Stimulated activated naive CD4-positive, alpha-beta T cell (primary cell): ENCODE results near the gene PTPN21.

Experiments used
- DNase-seq, 6 experiments: peaks; one replicate each; lab custom pipeline; 2025; lab: John Stamatoyannopoulos, UW

PTPN21 gene

DNA sequence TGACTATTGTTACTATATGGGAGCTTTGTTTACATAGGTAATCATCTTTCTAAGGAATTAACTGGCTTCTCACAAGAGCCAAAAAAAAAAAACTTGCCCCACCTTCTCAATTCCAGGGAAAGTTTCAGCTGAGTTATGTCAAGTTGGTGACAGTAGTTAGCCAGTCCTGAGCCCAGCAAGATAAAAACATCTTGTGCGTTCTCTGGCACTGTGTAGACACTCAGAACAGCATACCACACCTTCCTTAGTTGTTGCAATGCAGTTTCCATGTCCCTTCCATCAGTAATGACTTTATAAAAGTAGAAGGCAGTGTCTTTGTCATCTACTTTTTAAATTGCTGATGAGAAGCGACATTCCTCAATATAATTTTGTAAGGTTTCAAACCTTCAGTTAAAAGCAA, 50.2 kb downstream of the PTPN21 start:
- no peak for DNase-seq

GRCh38 chr14:88503754-88504406, 50.9 kb downstream of the PTPN21 start:
- no peak for DNase-seq

GRCh38 chr14:88502740-88503139, 52.1 kb downstream of the PTPN21 start:
- no peak for DNase-seq

DNA sequence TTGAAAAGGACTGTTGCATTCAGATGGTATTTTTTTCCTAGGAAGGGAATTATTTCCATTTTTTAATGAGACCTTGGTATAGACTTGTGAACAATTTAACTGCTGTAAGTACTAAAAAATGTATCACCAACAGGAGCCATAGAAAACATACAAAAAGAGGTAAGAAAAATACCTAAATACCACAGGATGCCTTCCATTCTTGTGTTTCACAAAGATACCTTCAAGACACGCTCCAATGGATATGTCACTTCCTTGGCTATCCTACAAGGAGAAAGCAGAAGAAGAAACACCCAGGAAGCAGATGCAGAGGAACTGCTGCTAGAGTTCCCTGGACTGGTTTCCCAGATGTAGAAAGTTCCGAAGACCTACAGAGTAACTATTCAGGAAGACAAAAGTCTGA, 54.2 kb downstream of the PTPN21 start:
- DNase-seq: no peak

DNA sequence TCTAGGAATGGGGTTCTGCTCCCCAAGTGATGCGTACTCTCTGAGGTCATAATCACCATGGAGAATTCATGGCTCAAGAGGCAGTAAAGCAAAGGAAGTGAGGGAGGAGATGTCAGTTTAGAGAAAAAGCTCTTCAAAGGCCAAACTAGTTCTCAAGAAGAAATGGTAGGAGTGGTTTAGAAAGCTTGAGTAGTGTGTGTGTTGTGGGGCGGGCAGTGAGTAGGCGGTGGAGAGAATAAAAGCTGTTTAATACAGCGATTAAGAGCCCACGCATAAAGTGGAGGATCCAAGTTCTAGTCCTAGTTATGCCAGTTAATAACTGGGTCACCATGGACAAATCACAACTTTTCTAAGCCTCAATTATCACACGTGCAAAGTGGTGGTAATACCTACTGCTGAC, 55.6 kb downstream of the PTPN21 start:
- no peak for DNase-seq

DNA sequence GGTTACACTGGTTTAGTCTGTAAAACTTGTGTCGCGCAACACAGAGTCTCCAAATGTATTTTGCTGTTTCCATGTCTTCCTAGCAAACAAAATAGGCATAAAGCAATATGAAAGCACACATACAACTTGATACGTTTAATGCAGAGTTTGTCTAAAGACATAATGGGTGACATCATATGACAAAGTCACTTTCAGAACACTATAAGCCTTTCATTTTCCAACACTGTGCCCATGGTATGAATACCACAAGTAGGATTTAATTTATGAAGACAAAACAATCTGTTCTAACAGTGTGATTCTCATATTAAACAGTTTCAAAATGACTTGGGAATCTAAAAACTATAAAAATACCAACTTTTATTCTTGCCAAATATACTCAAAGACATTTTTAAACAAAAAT, 58.4 kb downstream of the PTPN21 start:
- DNase-seq: no peak

DNA sequence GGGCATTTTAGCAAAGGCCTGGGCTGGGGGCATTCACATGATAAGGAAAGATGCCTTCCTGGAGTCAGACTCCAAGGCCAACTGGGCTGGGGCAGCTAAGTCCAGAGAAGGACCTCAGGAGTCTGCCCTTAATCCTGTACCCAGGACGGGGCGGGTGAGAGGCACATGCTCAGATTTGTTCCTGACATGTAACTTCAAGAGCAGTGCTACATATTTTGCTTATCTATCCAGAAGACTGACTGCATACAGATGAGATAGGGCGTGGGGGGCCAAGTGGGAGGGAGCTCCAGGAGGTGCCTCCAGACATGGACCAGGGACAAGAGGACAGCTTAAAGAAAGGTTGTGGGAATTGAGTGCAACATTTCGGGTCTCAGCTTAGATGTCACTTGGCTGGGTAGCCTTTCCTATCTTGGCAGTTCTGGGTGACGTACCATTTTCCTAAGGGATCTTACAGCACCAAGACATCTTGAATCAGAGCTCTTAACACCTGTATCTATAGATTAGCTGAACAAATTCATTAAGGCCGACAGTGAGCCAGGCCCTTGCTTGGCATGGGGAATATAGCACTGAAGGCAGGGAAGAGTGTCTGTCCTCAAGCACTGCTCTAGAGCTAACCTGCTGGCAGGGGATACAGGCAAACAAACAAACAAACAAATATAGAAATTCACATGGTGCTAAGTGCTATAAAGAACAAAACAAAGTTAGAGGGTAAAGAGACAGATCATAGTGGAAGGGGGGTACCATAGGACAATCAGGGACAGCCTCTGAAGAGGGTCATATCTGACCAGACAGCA, 61.2 kb downstream of the PTPN21 start:
- DNase-seq: no peak

DNA sequence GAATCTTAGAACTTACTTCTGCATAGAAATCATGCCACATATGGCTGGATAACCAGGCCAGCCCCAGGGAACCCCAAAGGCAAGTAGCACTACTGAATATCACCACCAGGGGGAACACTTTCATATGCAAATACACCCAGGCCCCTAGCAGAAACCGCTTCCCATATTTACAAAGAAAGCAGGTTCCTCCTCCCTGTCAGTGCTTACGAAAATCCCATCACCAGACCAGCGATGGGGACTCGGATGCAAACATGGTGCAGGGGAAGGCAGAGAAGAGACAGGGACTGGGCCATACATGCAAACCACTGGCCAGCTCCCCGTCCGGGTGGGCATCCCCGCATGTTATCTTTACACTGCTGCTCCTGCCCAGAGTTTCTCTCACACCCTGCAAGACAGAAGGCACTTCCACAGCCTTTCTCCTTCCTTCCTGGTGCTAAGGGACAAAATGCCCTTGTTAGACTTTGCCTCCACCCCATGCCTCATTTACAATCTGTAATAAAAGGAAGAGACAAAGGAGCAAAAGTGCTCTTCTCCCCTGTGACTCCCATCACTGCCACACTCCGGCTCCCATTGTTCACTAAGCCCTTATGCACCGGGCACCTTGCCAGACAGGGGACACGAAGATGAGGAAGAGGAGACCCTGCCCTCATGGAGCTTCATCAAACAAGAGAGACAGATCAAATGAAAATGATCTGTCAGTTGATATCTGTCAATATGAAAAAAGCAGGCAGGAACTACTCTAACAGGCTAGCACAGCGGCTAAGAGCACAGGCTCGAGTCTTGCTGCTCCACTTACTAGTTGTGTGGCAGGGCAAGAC, 62.3 kb downstream of the PTPN21 start:
- peak; percentile 12 to 72 (median 24) for DNase-seq

- DNase-seq: no peak
These were observed 64.6 kb downstream of the PTPN21 start for GRCh38 chr14:88490168-88490567.

GRCh38 chr14:88488897-88489296, 65.9 kb downstream of the PTPN21 start:
- no peak for DNase-seq

- no peak for DNase-seq
These were observed 66.7 kb downstream of the PTPN21 start for GRCh38 chr14:88488081-88488480.

DNA sequence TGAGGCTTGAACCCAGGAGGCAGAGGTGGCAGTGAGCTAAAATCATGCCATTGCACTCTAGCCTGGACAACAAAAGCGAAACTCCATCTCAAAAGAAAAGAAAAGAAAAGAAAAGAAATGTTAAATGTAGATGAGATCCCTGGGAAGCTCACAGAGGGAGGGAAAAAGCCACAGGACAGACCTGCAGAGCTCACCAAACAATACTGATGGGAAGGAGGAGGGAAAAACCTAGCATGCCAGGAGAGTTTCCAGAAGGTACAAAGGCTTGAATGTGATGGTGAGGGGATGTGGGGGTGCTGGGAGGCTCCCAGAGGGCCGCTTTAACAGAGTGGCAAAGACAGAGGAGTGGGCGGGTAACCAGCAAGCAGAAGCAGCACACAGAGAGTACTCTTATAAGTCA, 72.3 kb downstream of the PTPN21 start:
- DNase-seq: no peak

DNA sequence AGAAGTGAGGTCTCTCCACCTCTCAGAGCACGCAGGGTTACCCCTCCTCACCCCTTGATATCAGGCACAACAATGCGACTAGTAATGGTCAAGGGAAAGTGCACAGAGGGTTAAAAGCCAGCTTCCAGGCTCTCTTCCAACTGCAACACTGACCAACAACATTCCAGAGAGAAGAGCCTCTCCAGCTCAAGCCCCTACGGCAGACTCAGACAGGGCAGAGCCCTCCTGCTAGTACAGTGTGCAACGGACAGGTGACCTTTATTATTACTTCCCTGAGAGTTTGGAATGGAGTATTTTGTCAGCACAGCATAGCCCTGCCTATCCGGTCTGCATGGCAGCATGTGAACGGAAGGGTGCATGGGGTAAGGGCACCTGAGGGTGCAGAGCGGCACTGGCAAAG, 73.0 kb downstream of the PTPN21 start:
- no peak for DNase-seq

DNA sequence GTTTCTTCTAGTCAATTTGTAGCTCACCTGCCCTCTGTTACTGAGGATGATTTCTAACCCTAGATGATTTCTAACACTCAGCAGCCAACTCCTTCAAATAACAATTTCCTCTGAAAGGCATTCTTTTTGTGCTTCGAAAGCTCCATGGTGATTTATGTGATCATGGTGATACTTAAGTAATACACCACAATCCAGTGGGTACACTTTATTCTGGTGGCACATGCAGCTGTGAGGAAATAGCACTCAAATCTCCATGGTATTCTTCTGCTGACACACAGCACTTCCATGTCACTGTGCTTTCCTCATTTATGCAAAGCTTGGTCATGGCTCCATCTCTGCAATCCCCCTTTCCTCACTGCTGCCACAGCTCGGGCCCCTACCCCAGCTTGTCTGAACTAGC, 73.7 kb downstream of the PTPN21 start:
- no peak for DNase-seq

- DNase-seq: no peak
These were observed 75.2 kb downstream of the PTPN21 start for GRCh38 chr14:88479574-88479987.

- DNase-seq: no peak
These were observed 75.9 kb downstream of the PTPN21 start for GRCh38 chr14:88478931-88479330.

GRCh38 chr14:88477513-88478250, 77.1 kb downstream of the PTPN21 start:
- DNase-seq: no peak

GRCh38 chr14:88476825-88477224, 78.0 kb downstream of the PTPN21 start:
- DNase-seq: no peak

- no peak for DNase-seq
These were observed 78.5 kb downstream of the PTPN21 start for GRCh38 chr14:88476214-88476774.

- DNase-seq: no peak
These were observed 81.0 kb downstream of the PTPN21 start for GRCh38 chr14:88473791-88474190.

DNA sequence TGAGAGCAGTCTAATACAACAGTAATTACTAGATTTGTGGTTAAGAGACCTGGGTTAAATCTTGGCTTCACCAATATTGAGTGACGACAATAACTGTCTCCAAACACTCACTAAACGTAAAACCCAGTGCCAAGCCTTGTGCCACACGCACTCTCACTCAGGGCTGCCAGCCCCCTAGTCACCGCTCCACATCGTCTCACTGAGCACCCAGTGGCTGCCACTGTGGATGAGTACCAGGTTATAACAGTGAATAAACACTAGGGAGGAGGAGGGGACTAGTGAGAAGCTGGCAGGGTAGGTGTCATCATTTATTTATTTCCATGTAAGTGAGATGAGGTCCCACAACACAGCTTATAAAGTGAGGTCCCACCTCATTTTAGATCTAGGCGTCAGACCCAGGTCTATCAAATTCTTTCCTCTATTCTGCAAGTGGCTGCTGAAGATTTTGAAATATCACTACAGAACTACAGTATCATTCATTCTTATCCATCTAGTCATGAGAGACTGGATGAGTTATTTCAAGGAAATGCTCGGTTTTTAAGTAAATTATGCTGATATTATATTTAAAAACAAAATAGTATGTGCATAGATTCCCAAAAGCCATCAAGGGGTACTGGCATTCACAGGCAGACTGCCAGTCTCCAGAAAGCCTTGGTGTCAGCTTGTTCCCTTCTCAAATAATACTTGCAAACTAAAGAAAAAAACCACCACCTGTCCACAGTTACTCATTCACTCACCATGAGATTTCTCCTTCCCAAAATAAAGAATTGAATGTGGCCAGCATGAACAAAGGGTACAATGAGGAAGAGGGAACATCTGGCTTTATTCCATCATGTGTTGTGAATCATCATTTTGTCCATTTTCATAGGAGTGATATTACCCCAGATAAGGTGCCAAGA, 84.0 kb downstream of the PTPN21 start:
- DNase-seq: no peak
